CD4-positive, alpha-beta T cell treated with Interleukin-17A for 1 hour (primary cell): ENCODE results near the gene PIEZO1.
A peak's percentile ranks its signal among the peaks of the same experiment; 100 is the strongest.
"Not testable (repeated sequence)": the region's sequence is repeated elsewhere in the genome, so short reads cannot be mapped to it uniquely, and the experiment has no call there.

Source experiments
- DNase-seq: peaks from one replicate; pipeline ENCODE4 v3.0.0-alpha.2; 2020

The PIEZO1 gene, protein sequence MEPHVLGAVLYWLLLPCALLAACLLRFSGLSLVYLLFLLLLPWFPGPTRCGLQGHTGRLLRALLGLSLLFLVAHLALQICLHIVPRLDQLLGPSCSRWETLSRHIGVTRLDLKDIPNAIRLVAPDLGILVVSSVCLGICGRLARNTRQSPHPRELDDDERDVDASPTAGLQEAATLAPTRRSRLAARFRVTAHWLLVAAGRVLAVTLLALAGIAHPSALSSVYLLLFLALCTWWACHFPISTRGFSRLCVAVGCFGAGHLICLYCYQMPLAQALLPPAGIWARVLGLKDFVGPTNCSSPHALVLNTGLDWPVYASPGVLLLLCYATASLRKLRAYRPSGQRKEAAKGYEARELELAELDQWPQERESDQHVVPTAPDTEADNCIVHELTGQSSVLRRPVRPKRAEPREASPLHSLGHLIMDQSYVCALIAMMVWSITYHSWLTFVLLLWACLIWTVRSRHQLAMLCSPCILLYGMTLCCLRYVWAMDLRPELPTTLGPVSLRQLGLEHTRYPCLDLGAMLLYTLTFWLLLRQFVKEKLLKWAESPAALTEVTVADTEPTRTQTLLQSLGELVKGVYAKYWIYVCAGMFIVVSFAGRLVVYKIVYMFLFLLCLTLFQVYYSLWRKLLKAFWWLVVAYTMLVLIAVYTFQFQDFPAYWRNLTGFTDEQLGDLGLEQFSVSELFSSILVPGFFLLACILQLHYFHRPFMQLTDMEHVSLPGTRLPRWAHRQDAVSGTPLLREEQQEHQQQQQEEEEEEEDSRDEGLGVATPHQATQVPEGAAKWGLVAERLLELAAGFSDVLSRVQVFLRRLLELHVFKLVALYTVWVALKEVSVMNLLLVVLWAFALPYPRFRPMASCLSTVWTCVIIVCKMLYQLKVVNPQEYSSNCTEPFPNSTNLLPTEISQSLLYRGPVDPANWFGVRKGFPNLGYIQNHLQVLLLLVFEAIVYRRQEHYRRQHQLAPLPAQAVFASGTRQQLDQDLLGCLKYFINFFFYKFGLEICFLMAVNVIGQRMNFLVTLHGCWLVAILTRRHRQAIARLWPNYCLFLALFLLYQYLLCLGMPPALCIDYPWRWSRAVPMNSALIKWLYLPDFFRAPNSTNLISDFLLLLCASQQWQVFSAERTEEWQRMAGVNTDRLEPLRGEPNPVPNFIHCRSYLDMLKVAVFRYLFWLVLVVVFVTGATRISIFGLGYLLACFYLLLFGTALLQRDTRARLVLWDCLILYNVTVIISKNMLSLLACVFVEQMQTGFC (N-terminal part only)

DNA sequence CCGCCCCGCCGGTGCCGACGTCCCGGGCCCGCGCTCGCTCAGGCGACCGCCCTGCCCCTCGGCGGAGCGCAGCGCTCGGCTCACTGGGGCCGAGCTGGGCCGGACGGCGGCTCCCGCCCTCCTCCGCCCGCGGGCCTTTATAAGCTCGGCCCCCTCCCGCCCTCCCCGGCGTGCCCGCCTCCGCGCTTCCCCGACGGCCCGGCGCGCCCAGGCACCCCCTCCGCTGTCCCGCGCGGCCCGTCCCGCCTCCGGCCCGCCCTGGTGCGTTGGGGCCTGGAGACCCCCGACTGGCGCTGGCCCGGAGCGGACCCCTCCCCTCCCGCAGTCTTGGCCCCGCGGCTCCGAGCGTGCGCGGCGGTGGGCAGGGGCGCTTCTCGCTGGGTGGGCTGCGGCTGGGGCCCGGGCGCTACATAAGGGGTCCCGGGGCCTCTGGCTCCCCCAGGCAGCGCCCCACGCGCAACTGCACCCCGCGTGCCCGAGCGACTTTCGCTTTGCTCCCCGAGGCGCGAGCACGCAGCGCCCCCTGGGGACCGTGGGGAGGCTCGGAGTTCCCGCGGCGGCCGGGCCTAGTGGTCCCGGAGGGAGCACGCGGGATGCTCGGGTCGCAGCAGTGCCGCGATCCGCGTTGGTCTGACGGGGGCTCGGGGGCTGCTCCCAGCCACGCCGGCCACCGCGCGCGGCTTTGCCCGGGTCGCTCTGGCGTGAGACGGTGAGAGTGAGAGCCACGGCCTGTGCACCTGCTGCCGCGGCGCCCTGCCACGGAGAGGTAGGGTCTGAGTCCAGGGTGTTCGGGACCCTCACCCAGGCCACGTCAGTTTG is at the start of gene PIEZO1:
PIEZO1 (minus strand) TSS at position 115 of the 819 bp plus-strand sequence. CDS start 256 bp downstream, outside the sequence.
- DNase-seq, result peak; percentile 88

DNA sequence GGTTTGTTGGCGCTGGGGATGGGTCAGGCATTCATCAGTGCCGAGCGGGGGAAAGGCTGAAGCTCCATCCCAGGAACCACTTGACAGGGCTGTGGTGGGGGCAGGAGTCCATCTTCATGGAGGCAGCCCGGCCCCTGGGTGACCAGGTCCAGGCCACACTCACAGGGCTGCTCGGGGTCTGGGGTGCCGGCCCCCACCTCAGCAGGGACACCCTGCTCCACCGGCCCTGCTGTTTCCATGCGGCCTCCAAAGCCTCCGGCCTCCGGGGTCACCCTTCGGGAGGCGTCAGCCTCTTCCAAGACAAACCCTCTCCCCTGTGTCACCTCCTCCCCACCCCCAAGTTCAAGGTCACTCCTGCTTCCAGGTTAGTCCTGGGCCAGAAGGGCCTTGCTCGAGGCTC is 49.6 kb upstream of the PIEZO1 start:
- no peak for DNase-seq

DNA sequence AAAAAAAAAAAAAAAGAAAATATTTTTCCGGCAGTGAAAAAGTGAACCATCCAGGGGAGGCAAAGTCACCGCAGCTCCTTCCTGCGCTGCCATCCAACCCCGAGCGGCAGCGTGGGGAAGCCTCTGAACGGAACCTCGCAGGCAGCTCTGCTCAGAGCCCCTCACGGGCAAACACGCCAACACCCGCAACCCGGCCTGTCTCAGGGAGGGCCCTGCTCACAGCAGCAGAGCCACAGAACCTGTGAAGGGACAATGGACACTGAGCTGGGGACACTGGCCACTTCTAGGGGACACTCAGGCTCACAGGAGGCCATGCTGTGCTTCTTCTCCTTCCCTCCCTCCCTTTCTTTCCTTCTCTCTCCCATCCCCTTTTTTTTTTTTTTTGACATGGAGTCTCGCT is 48.1 kb upstream of the PIEZO1 start:
- DNase-seq, result no peak

DNA sequence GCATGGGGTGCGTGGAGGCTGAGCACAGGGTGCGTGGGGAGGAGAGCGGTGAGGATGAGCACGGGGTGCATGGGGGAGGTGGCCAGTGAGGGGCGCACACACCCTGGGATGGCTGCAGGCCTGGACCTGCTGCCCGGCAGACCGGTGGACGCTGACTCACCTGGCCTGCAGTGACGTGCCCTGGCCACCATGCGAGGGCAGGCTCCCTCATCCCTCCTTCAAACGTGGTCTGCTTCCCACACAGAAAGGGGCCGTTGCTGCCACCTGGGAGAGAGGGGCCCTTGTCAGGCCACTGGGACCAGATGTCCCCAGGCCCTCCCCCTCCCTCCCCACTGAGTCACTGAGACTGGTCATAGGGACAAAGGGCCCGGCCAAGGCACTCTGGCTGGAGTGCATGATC is 46.8 kb upstream of the PIEZO1 start:
- DNase-seq, result no peak

DNA sequence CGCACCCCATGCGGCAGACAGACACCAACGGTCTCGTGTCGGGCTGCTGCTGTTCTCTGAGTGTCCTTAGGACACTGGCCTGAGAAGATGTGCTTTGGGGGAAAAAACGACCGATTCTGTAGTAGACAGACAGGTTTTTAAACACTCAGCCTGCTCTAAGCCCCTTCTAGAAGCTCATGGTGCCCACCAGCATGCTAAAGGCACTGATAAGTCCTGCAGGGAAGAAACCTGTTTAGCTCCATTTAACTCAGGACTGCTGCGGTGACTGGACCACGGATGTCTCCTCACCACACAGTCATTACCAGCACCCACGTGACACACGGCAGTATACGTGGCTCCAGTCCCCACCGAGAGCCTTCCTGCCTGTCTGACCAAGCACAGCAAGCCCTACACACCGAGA is 45.8 kb upstream of the PIEZO1 start:
- no peak for DNase-seq

DNA sequence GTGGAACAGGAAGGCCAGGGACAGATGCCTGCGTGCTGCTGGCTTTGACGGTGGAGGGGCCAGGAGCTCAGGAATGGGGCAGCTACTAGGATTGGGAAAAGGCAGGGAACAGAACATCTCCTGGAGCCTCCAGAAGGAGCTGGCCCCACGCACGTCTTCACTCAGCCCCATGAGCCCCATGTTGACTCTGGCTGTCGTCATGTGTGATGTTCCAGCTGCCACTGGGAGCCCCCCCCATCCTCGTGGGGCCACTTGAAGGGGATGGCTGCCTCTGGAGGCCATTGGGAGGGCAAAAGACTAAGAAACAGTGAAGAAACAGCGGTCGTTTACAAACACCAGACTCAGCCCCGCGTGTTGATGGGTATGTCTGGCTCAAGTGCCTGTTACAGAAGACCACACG is 45.2 kb upstream of the PIEZO1 start:
- no peak for DNase-seq

DNA sequence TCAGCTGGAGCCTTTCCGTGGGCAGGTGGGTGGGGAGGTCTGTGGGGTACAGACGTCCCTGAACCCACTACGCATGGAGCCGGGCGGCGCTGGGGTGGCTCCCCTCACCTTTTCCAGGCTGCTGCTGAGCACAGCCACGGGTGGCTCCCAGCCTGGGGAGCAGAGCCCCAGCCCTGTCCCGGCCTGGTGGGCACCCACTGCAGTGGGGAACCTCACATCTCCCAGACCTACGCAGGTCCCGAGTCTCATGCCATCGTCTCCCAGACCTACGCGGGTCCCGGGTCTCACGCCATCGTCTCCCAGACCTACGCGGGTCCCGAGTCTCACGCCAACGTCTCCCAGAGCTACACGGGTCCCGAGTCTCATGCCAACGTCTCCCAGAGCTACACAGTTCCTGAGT is 43.7 kb upstream of the PIEZO1 start:
- DNase-seq, result no peak

DNA sequence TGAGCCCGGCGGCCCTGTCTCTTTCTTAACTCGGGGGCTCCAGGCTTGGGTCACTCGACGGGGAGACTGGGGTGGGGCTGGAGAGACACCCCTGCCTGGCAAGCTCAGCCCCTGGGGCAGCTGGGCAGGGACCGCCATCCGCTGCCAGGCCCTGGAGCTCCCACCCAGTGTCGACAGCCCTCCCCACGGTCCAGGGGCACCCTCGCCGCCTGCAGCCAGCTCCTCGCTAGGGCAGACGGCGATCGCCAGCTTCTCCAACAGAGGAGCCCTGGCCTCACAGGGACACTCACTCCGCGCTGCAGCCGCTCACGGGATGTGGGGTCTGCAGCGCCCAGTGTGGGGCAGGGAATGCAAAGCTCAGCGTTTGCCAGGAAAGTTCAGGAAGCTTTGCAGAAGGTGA is 42.7 kb upstream of the PIEZO1 start:
- DNase-seq, result no peak

DNA sequence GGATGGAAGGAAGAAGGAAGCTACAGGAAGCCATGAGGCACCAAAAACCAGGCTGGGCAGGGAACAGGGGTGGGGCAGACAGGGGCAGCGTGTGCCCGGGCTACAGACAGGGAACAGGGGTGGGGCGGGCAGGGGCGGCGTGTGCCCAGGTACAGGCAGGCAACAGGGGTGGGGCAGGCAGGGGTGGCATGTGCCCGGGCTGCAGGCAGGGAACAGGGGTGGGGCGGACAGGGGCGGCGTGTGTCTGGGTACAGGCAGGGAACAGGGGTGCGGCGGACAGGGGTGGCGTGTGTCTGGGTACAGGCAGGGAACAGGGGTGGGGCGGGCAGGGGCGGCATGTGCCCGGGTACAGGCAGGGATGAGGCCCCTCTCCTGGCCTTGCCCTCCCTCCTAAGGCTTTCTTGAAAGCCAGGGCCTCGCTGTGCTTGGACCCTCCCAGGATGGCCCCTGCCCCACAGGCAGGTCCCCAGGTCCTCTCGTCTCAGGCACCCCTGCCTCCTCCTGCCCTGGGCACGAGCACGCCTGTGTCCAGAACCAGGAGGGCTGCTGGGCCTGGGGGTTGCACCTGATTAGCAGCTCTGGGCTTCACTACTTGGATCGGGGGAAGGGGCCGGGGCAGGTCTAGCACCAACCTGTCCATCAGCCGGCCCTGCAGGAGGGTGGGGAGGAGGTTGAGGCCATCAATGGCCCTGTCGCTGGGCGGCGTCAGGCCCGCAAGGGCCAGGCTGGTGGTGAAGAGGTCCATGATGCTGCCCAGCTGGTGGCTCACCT is 41.2 kb upstream of the PIEZO1 start:
- DNase-seq, result no peak

DNA sequence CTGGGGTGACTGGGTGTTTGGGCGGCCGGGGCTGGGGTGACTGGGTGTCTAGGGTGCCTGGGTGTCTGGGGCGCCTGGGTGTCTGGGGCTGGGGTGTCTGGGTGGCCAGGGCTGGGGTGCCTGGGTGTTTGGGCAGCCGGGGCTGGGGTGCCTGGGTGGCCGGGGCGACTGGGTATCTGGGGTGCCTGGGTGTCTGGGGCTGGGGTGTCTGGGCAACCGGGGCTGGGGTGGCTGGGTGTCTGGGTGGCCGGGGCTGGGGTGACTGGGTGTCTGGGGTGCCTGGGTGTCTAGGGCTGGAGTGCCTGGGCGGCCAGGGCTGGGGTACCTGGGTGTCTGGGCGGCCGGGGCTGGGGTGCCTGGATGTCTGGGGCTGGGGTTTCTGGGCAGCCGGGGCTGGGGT is 40.1 kb upstream of the PIEZO1 start:
- DNase-seq, result no peak

DNA sequence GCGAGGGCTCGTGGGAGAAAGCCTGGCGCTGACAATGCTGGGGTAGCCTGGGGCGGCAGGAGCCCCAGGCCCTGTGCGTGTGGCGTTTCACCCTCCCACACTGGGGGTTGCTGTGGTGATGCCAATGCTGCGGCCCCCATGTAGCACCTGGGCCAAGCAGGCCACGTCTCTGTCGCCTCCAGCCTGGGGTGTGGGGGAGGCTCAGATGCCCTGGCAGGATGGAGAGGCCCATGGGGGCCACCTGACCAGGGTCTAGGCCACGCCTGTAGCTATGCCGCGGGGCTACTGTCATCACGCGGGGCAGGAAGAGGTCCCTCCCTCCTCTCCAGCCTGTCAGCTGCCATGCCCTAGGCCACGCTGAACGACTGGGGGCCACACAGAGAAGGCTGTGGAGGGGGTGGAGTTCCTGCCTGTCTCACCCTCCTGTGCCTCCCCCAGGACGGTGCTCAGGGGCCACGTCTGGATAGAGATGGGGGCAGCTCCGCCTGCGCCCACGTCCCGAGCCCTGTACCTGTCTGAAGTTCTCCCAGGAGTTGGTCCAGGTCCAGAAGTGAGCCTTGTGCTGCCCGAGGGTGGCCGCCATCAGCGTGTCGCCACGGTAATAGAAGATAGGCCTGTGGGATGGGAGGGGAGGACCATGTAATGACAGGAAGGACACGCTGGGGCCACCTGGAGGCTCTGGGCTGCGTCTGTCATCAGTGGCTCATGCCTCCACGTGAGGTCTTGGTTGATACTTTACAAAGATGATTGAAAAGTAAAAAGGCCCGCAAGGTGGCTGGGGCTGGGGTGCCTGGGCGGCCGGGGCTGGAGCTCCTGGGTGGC is 39.4 kb upstream of the PIEZO1 start:
- no peak for DNase-seq

DNA sequence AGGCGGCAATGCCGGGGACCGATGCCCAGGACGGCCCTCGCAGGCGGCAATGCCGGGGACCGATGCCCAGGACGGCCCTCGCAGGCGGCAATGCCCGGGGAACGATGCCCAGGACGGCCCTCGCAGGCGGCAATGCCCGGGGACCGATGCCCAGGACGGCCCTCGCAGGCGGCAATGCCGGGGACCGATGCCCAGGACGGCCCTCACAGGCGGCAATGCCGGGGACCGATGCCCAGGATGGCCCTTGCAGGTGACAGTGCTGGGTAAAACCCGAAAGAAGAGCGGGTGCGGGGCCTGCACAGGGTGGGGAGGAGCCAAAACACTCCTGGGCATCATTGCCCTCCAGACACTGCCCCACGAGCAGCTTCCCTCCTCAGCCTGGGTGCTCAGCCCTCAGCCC is 38.6 kb upstream of the PIEZO1 start:
- DNase-seq, result not testable (repeated sequence)

DNA sequence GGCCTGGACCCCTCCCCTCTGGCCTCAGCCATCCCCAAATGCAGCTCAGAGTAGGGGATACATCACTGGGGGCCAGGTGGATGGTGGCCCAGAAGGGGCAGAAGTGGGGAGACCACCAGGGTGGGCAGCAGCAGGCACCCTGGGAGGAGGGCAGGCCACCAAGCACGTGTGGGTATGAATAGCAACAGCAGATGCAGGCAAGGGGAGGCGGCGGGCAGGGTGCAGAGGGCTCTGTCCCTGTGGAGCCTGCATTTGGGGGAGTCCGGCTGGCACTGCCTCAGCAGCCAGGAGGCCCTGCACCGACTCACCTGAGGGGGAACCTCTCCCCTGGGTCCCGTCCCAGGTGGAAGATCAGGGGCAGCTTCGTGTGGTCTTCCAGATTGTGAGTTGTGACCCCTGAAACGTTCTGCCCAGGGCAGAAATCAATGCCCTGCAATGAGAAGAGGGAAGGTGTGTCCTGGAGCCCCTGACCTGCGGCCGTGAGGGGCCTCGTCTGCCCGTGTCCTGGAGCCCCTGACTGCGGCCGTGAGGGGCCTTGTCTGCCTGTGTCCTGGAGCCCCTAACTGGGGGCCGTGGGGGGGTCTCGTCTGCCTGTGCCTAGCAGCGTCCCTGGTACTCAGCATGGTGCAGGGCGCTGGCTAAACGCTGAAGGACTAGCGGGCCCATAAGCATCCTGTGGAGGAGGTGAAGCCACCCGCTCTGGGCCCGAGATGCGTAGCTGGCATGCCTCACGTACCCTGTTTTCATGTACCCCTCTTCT is 37.4 kb upstream of the PIEZO1 start:
- no peak for DNase-seq

DNA sequence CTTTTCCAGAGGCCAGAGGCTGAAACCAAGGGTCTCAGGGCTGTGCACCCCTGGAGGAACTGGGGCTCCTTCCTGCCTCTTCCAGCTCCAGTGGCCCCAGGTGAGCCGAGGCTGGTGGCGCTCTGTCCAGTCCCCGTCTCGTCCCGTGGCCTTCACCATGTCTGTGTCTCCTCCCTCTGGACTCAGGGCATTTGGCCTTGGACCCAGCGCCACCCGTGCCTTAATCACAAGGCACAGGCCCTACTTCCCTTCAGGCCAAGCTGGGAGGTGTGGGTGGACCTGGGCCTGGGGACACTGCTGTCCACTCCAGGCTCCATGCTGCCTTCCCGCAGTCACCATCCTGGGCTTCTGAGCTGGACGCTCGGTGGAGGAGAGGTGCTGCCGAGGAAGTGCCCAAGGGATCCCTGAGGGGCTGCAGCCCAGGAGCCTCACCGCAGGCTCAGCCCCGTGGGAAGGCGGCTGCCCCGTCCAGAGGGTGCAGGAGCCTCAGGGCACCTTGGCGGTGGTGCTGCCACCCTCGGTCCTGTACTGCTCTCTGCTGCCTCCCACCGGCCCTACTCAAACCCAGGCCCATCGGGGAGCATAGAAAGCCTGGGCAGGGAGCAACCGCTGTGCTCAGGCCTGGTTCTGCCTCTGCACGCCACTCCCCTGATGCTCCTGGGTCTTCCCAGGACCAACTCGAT is 36.3 kb upstream of the PIEZO1 start:
- DNase-seq, result no peak

DNA sequence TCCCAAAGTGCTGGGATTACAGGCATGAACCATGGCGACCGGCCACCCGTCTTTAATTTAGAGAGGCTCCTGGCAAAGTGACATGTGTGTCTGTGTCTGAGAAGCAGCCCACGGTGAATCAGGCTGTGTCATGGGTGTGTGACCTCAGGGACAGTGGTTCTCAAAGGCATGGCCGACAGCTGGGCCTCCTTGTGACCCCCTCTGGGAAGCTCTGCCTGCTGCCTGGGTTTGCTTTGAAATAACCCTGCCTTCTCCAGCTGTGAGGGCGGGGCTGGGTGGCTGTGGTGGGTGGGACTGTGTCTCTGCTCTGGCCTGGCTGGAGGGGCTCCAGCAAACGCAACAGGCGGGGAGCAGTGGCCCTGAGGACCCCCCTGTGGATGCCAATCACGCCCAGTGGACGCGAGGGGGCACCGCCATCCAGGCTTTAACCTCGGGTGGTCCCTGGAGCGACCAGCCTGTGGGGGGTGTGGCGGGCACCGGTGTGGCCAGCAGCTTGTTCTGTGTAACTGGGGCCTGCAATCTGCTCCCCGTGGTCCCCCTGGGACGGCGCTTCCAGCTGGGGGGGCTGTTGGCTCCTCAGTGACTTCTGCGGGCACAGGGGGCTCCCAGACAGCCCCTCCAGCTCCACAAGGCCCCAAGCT is 35.5 kb upstream of the PIEZO1 start:
- DNase-seq, result no peak

DNA sequence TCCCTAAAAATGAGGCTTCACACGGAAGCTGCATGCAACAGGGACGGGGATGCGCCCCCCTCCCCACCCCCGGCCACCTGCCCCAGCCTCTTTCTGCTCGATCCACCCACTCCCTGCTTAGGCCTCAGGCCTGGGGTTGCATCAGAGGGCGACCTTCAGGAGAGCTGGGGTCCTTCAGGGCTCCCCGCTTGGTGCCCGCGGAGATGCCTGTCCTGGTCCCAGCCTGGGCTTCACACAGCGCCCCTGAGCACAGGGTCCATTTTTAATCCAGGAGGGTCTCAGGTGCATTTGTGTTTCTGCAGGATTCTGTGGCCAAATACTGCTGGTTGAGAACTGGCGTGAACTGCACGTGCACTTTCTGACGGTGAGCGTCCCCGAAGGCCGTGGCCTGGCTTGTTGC is 34.1 kb upstream of the PIEZO1 start:
- no peak for DNase-seq

DNA sequence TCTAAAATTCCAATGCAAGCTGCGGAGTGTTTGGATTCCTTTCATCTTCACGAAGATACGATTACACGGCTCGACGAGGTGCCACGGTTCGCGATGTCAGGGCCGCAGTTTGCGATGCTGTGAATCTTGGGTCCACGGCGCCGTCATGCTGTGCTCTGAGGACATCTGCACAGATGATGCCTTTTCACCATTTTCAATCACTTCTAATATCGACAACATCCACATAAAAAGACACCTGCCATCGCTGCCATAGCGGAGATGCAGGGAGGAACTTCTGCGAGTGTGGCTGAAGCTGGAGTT is 33.5 kb upstream of the PIEZO1 start:
- no peak for DNase-seq

DNA sequence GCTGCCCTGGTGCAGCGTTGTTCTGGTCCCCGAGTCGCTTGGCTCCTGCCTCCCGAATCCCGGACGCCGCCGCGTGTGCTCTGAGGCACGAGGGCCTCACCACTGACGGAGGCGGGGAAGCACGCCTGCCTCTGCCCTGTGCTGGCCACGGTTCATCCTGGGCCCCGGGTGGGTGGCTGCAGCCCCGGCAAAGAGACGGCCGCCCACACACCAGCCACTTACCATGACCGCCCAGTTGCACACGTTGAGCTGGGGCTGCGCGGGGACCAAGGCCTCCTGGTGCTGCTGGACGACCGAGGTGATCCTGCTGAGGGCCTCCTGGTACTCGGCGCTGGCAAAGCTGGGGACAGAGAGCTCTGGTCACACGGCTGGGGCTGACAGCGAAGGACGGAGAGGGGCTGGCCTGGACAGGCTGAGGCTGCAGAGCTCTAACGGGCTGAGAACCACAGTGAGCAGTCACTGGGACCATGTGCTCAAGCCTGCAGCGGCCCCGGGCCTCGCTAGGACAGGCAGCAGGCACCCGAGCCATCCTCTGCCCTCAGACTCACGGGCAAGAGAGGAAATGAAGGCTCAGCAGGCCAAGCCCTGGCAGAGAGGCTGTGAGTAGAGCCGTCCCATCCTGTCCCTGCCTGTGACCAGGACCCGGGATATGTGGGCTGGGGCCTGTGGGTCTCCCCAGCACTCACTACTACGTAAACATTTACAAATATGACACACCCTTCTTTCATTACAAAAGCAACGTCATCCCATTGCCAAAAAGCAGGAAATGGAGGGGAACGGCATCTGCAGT is 33.0 kb upstream of the PIEZO1 start:
- no peak for DNase-seq
